ENCODE data around the gene LMX1B.

LMX1B gene

GRCh38 chr9:126734877-126735276 lies 121.1 kb downstream of the LMX1B start:
- DNase-seq (ENCODE audit: low read depth in 1 of 2, low spot score in 1 of 2) = no peak

- no peak for DNase-seq (ENCODE audit: low read depth in 1 of 2, low spot score in 1 of 2)
Measured at GRCh38 chr9:126735482-126735881, 121.8 kb downstream of the LMX1B start.

- no peak for DNase-seq (ENCODE audit: low read depth in 1 of 2, low spot score in 1 of 2)
Measured at GRCh38 chr9:126738553-126738952, 124.8 kb downstream of the LMX1B start.

- no peak for DNase-seq (ENCODE audit: low read depth in 1 of 2, low spot score in 1 of 2)
Measured at GRCh38 chr9:126743041-126743440, 129.3 kb downstream of the LMX1B start.

GRCh38 chr9:126745574-126746411 lies 132.1 kb downstream of the LMX1B start:
- DNase-seq (ENCODE audit: low read depth in 1 of 2, low spot score in 1 of 2) = no peak
